ENCODE results near the gene HOXA3. TPM values are rescaled to one million over a fixed set of nuclear protein-coding genes. Genes with fewer than 3 reads are reported as not detected.
A peak's percentile ranks its signal among the peaks of the same experiment; 100 is the strongest.

HOXA3 gene
- total and polyA plus RNA-seq, 2 of the 8 experiments (the other 6 are each of a cell fraction or from before 2014, with no cell fraction given), result not detected

- H3K27me3 ChIP-seq (replicated peaks in 1 of 4; ENCODE audit: control insufficient read depth in 3 of 4, extremely low read depth in 1 of 4, insufficient read depth in 3 of 4, low read length in 3 of 4), result peaks cover 94 to 100% (median 97%) of the 10 kb centered on the region in 4 experiments
- H3K56ac ChIP-seq (replicated peaks; ENCODE audit: insufficient read length, low read depth, low read length), result no peak within 1 kb of the TSS
- no peak within 1 kb of the TSS for H3K23ac ChIP-seq (ENCODE audit: insufficient read length)
- H2BK5ac ChIP-seq (ENCODE audit: low read depth, low read length), result no peak within 1 kb of the TSS
- H2AFZ ChIP-seq (ENCODE audit: low read length), result no peak within 1 kb of the TSS
- H3K14ac ChIP-seq (ENCODE audit: insufficient read length), result no peak within 1 kb of the TSS
- peak within 1 kb of the TSS; percentile 68; the same call in 1 of the 2 replicates for H2BK12ac ChIP-seq (ENCODE audit: low read depth, low read length)
- H3K23me2 ChIP-seq (ENCODE audit: low read depth, low read length), result 0 out of 2 replicates have a peak, but pooled peaks cover 1% of the 10 kb centered on the region
- CTCF ChIA-PET (ENCODE audit: partially characterized antibody), result no interaction called here
- peak within 1 kb of the TSS; percentile 61; the same call in 1 of the 2 replicates for H2BK15ac ChIP-seq (ENCODE audit: low read length)
- H2BK20ac ChIP-seq (ENCODE audit: low read length), result no peak within 1 kb of the TSS
- H3K4me1 ChIP-seq (replicated peaks in 1 of 4; ENCODE audit: control insufficient read depth in 3 of 4, insufficient read depth in 4 of 4, low read length in 3 of 4), result peaks cover 0 to 18% (median 12%) of the 10 kb centered on the region in 4 experiments; a peak in 6 of 7 replicates
- no peak within 1 kb of the TSS for H2BK120ac ChIP-seq (replicated peaks; ENCODE audit: low read depth, low read length)
- FAIRE-seq (no peak), DNase-seq (ENCODE audit: low read depth in 1 of 2, low spot score in 2 of 2) (no peak)
- no peak within 1 kb of the TSS for H3K9ac ChIP-seq (replicated peaks in 1 of 4; ENCODE audit: extremely low read depth in 1 of 4, low read depth in 3 of 4, low read length in 3 of 4)
- H4K91ac ChIP-seq (replicated peaks; ENCODE audit: insufficient read length, low read length), result no peak within 1 kb of the TSS
- peaks cover 0 to 11% (median 0%) of the 10 kb centered on the region in 4 experiments; a peak in 1 of 8 replicates for H3K36me3 ChIP-seq (ENCODE audit: control insufficient read depth in 2 of 4, insufficient read depth in 4 of 4, low read length in 3 of 4)
- WGBS, 2 experiments (ENCODE audit: extremely low coverage in 1 of 2, insufficient coverage in 1 of 2, insufficient read length in 1 of 2, insufficient replicate concordance in 2 of 2, low coverage in 1 of 2, low lambda C conversion rate in 2 of 2, missing lambda C conversion rate in 1 of 2), result 9% methylated on average over 27 of the region's 29 CpGs; no CpG with 5 or more reads in 1 of the 2 experiments
- H3K9me3 ChIP-seq (ENCODE audit: insufficient read depth in 2 of 2, low read depth in 1 of 2, low read length in 1 of 2), result no peaks in the 10 kb centered on the region
- H3K79me2 ChIP-seq (ENCODE audit: control insufficient read depth in 1 of 2, insufficient read depth in 2 of 2, low read length in 2 of 2), result no peaks in the 10 kb centered on the region
- peak within 1 kb of the TSS in 3 of 4 experiments; percentile 2 to 37 (median 14); a peak in 4 of 8 replicates for H3K4me3 ChIP-seq (ENCODE audit: extremely low read depth in 1 of 4, insufficient read depth in 2 of 4, low read depth in 3 of 4, low read length in 4 of 4)
- POLR2A ChIA-PET (ENCODE audit: partially characterized antibody), result no interaction called here
- no peaks in the 10 kb centered on the region for H3K79me1 ChIP-seq (ENCODE audit: low read depth, low read length)
- no peak within 1 kb of the TSS for H3K4ac ChIP-seq (replicated peaks; ENCODE audit: insufficient read length, low read depth, low read length)
- peaks cover 16 to 32% of the 10 kb centered on the region in 2 experiments for H4K20me1 ChIP-seq (replicated peaks in 1 of 2; ENCODE audit: control insufficient read depth in 1 of 2, insufficient read depth in 2 of 2, low read length in 2 of 2)
- no peak within 1 kb of the TSS for H4K5ac ChIP-seq (ENCODE audit: insufficient read length, low read depth, low read length)
- H4K8ac ChIP-seq (ENCODE audit: extremely low read depth, insufficient read depth, low read length), result no peak within 1 kb of the TSS; the same call in 1 of the 2 replicates
- H3K4me2 ChIP-seq (ENCODE audit: insufficient read depth in 1 of 2, low read depth in 2 of 2, low read length in 2 of 2), result peak within 1 kb of the TSS; percentile 44 to 69; a peak in 3 of 4 replicates
- H3K27ac ChIP-seq (ENCODE audit: low read depth, low read length), result no peak within 1 kb of the TSS
- H2AK5ac ChIP-seq (ENCODE audit: low read depth, low read length), result 0 out of 2 replicates have a peak within 1 kb of the TSS, but pooled peaks have one; percentile 93
- H3K18ac ChIP-seq (ENCODE audit: extremely low read depth, low read length), result no peak within 1 kb of the TSS
- TF ChIP-seq CBX8 (IDR thresholded peaks at IDR 0.05; ENCODE audit: borderline replicate concordance, low read depth, low read length), result 0 out of 2 replicates have a peak, but pooled peaks have one; percentile 87
- TF ChIP-seq BCL11A (IDR thresholded peaks at IDR 0.05; ENCODE audit: low read depth in 2 of 2, low read length in 2 of 2), result no peak
- TF ChIP-seq SUZ12 (IDR thresholded peaks at IDR 0.05; ENCODE audit: low read length), result 0 out of 2 replicates have a peak, but pooled peaks have one; percentile 21
- no peak for TF ChIP-seq POLR2AphosphoS5 (IDR thresholded peaks at IDR 0.05; ENCODE audit: low read depth, low read length)
Measured at GRCh38 chr7:27102581-27103442, 49.6 kb downstream of the HOXA3 start, which contains the start of gene HOXA2. Gene HOXA2 (minus strand): TSS chr7:27102683. CDS start chr7:27102500, 183 bp downstream.
